HEK293 (cell line): ENCODE results near the gene GRIK4.

Source experiments
- CTCF ChIP-seq: fragments of 450-650 bp; formaldehyde crosslinking; IDR thresholded peaks from 2 replicates; pipeline ENCODE4 v1.5.1; 2016; ENCODE audit warnings: missing biosample characterization, missing genetic modification characterization
- HOXA7 ChIP-seq: sonication (generic); formaldehyde crosslinking; IDR thresholded peaks from 2 replicates; pipeline ENCODE4 v1.8.1; 2022; ENCODE audit warnings: missing genetic modification reagents, borderline replicate concordance
- MYNN ChIP-seq: fragments of 450-650 bp; formaldehyde crosslinking; IDR thresholded peaks from 2 replicates; pipeline ENCODE4 v1.5.1; 2016; ENCODE audit warnings: missing biosample characterization, missing genetic modification characterization, borderline replicate concordance
- REPIN1 ChIP-seq: fragments of 450-650 bp; formaldehyde crosslinking; IDR thresholded peaks from 2 replicates; pipeline ENCODE4 v1.5.1; 2017; ENCODE audit warnings: missing biosample characterization, missing genetic modification characterization, low read depth
- SCRT2 ChIP-seq: fragments of 450-650 bp; formaldehyde crosslinking; IDR thresholded peaks from 2 replicates; pipeline ENCODE4 v1.5.1; 2016; ENCODE audit warnings: missing biosample characterization, missing genetic modification characterization
- ZFP41 ChIP-seq: fragments of 450-650 bp; formaldehyde crosslinking; IDR thresholded peaks from 2 replicates; pipeline ENCODE4 v1.5.1; 2016; ENCODE audit warnings: missing biosample characterization, missing genetic modification characterization, borderline replicate concordance
- ZNF133 ChIP-seq: fragments of 450-650 bp; formaldehyde crosslinking; IDR thresholded peaks from 2 replicates; pipeline ENCODE4 v1.5.1; 2016; ENCODE audit warnings: missing biosample characterization, missing genetic modification characterization
- ZNF155 ChIP-seq: fragments of 450-650 bp; formaldehyde crosslinking; IDR thresholded peaks from 2 replicates; pipeline ENCODE4 v1.5.1; 2016; ENCODE audit warnings: missing biosample characterization, missing genetic modification characterization
- ZNF416 ChIP-seq: fragments of 450-650 bp; formaldehyde crosslinking; IDR thresholded peaks from 2 replicates; pipeline ENCODE4 v1.5.1; 2016; ENCODE audit warnings: missing biosample characterization, missing genetic modification characterization
- ZNF530 ChIP-seq: fragments of 450-650 bp; formaldehyde crosslinking; IDR thresholded peaks from 2 replicates; pipeline ENCODE4 v1.5.1; 2016; ENCODE audit warnings: low read depth, missing biosample characterization, missing genetic modification characterization
- ZNF660 ChIP-seq: fragments of 450-650 bp; IDR thresholded peaks from 2 replicates; pipeline ENCODE4 v1.5.1; 2018; ENCODE audit warnings: missing biosample characterization, mild to moderate bottlenecking, missing genetic modification characterization
- ZSCAN30 ChIP-seq: fragments of 450-650 bp; IDR thresholded peaks from 2 replicates; pipeline ENCODE4 v1.5.1; 2018; ENCODE audit warnings: missing biosample characterization, mild to moderate bottlenecking, missing genetic modification characterization, moderate library complexity

- TF ChIP-seq SCRT2 (tag by site-specific recombination) (peak; percentile 87), ZNF416 (tag by site-specific recombination) (no peak), CTCF (no peak), REPIN1 (tag by site-specific recombination) (no peak), ZNF133 (tag by site-specific recombination) (no peak), HOXA7 (CRISPR knock-in tag) (no peak), ZNF530 (tag by site-specific recombination) (no peak), MYNN (no peak), ZNF660 (no peak), ZSCAN30 (tag by site-specific recombination) (no peak), ZNF155 (tag by site-specific recombination) (no peak), ZFP41 (no peak)
Observed at GRCh38 chr11:120577624-120578363, 66.2 kb downstream of the GRIK4 start.
